GM23338 (cell line): ENCODE results near the gene RASL12. TPM values are rescaled to one million over a fixed set of nuclear protein-coding genes. Genes with fewer than 3 reads are reported as not detected.

Experiments
- ATAC-seq: fragments of 200-7000 bp; cut with Tn5 transposase; 3 replicates; pipeline ENCODE4 v1.9.1; 2020
- DNase-seq: peaks from one replicate; pipeline ENCODE4 v3.0.0-alpha.2; 2015; ENCODE audit warnings: low spot score
- H2AFZ ChIP-seq: fragments of 200-600 bp; sonication (generic); 2 replicates; pipeline ENCODE4 v1.8.0; 2016; ENCODE audit warnings: antibody characterized with exemption, mild to moderate bottlenecking, moderate library complexity
- H3F3A ChIP-seq: fragments of 200-600 bp; sonication (generic); replicated peaks from 2 replicates; pipeline ENCODE4 v1.8.0; 2017; ENCODE audit warnings: antibody characterized with exemption, mixed run types, low read depth
- H3K27ac ChIP-seq: fragments of 200-600 bp; sonication (generic); 2 replicates; pipeline ENCODE4 v1.6.1; 2016; ENCODE audit warnings: low read depth
- H3K27me3 ChIP-seq: fragments of 200-600 bp; sonication (generic); 2 replicates; pipeline ENCODE4 v1.8.0; 2016; ENCODE audit warnings: mild to moderate bottlenecking, mixed run types, moderate library complexity; ENCODE audit not compliant: insufficient read depth
- H3K36me3 ChIP-seq: fragments of 200-600 bp; sonication (generic); 2 replicates; pipeline ENCODE4 v1.8.0; 2016; ENCODE audit warnings: mild to moderate bottlenecking; ENCODE audit not compliant: insufficient read depth
- H3K4me1 ChIP-seq: fragments of 200-600 bp; sonication (generic); 2 replicates; pipeline ENCODE4 v1.8.0; 2016; ENCODE audit warnings: mild to moderate bottlenecking, moderate library complexity; ENCODE audit not compliant: insufficient read depth
- H3K4me2 ChIP-seq: fragments of 200-600 bp; sonication (generic); 2 replicates; pipeline ENCODE4 v1.7.1; 2017; ENCODE audit warnings: mixed run types
- H3K4me3 ChIP-seq: fragments of 200-600 bp; sonication (generic); 2 replicates; pipeline ENCODE4 v1.6.1; 2016; ENCODE audit warnings: mixed run types
- H3K79me2 ChIP-seq: fragments of 200-600 bp; sonication (generic); replicated peaks from 2 replicates; pipeline ENCODE4 v1.8.0; 2017; ENCODE audit warnings: mild to moderate bottlenecking; ENCODE audit not compliant: insufficient read depth
- H3K9me2 ChIP-seq: fragments of 200-600 bp; sonication (generic); 2 replicates; pipeline ENCODE4 v1.8.0; 2017; ENCODE audit not compliant: insufficient read depth
- H4K20me1 ChIP-seq: fragments of 200-600 bp; sonication (generic); replicated peaks from 2 replicates; pipeline ENCODE4 v1.8.0; 2017; ENCODE audit warnings: mild to moderate bottlenecking; ENCODE audit not compliant: insufficient read depth
- H3K27ac Mint-ChIP-seq: 2 replicates; pipeline ENCODE4 v1.8.0; 2020; ENCODE audit warnings: inconsistent platforms, mild to moderate bottlenecking, moderate library complexity, mixed read lengths
- H3K27me3 Mint-ChIP-seq: 3 replicates; pipeline ENCODE4 v1.8.0; 2022; ENCODE audit warnings: low read depth, mild to moderate bottlenecking, moderate library complexity, mixed read lengths, inconsistent platforms; ENCODE audit not compliant: insufficient read depth, poor library complexity
- H3K36me3 Mint-ChIP-seq: 3 replicates; pipeline ENCODE4 v1.8.0; 2021; ENCODE audit warnings: low read depth, mild to moderate bottlenecking, inconsistent platforms, moderate library complexity, mixed read lengths
- H3K4me1 Mint-ChIP-seq: 3 replicates; pipeline ENCODE4 v1.8.0; 2020; ENCODE audit warnings: mild to moderate bottlenecking, inconsistent platforms, mixed read lengths
- H3K4me3 Mint-ChIP-seq: 3 replicates; pipeline ENCODE4 v1.8.0; 2021; ENCODE audit warnings: moderate library complexity, mild to moderate bottlenecking, inconsistent platforms, mixed read lengths
- H3K9me3 Mint-ChIP-seq: 3 replicates; pipeline ENCODE4 v1.8.0; 2020; ENCODE audit warnings: moderate library complexity, mild to moderate bottlenecking, inconsistent platforms, mixed read lengths
- CREB1 ChIP-seq: fragments of 250-450 bp; sonication (Bioruptor Pico); IDR thresholded peaks from 2 replicates; pipeline ENCODE4 v1.5.0; 2020; ENCODE audit warnings: low read depth, mild to moderate bottlenecking, moderate library complexity
- EZH2 ChIP-seq: fragments of 200-600 bp; sonication (generic); IDR thresholded peaks from one replicate; pipeline ENCODE4 v1.8.0; 2017; ENCODE audit warnings: antibody characterized with exemption, mild to moderate bottlenecking, low read depth; ENCODE audit not compliant: unreplicated experiment
- EZH2phosphoT487 ChIP-seq: fragments of 200-600 bp; sonication (generic); IDR thresholded peaks from one replicate; pipeline ENCODE4 v1.8.1; 2018; ENCODE audit warnings: antibody characterized with exemption; ENCODE audit not compliant: unreplicated experiment
- JUNB ChIP-seq: IDR thresholded peaks from one replicate; pipeline ENCODE4 v1.6.1; 2016; ENCODE audit warnings: antibody characterized with exemption; ENCODE audit not compliant: unreplicated experiment
- NANOG ChIP-seq: IDR thresholded peaks from 2 replicates; pipeline ENCODE4 v1.6.1; 2016; ENCODE audit warnings: antibody characterized with exemption, borderline replicate concordance
- POLR2AphosphoS5 ChIP-seq: IDR thresholded peaks from 2 replicates; pipeline ENCODE4 v1.6.1; 2016; ENCODE audit warnings: antibody characterized with exemption, low read depth
- STAT1 ChIP-seq: IDR thresholded peaks from one replicate; pipeline ENCODE4 v1.6.1; 2016; ENCODE audit warnings: antibody characterized with exemption; ENCODE audit not compliant: unreplicated experiment
- ZNF114 ChIP-seq: fragments of 250-450 bp; sonication (Bioruptor Pico); IDR thresholded peaks from 2 replicates; pipeline ENCODE4 v1.5.0; 2020; ENCODE audit warnings: mild to moderate bottlenecking, moderate library complexity
- ZNF331 ChIP-seq: fragments of 250-450 bp; sonication (Bioruptor Pico); IDR thresholded peaks from 2 replicates; pipeline ENCODE4 v1.5.0; 2020; ENCODE audit warnings: low read depth, mild to moderate bottlenecking, moderate library complexity
- polyA plus RNA-seq: library from polyadenylated mRNA; unstranded; fragments of >200 nt; fragmentation: Nextera tagmentation; extraction: Ambion mirVana; gene quantifications from 2 replicates; pipeline ENCODE4 v1.2.1, GENCODE V29; 2016
- total RNA-seq: library from RNA; depleted of rRNA; stranded (reverse); fragments of >200 nt; shearing (Covaris generic); gene quantifications from 2 replicates; pipeline ENCODE4 v1.2.3, GENCODE V29; 2014
- TF ChIP-seq, protein P1 (sequence below), 2 experiments: fragments of 200-600 bp in 1 of 2; sonication (generic) in 1 of 2; conservative IDR thresholded peaks; 2 replicates each; pipeline versions ENCODE4 v1.5.1 to v1.6.1; 2016 to 2017; ENCODE audit warnings: antibody characterized with exemption in 2 of 2, low read depth in 2 of 2, mild to moderate bottlenecking in 2 of 2, moderate library complexity in 1 of 2
- TF ChIP-seq, protein P2 (sequence below): fragments of 250-450 bp; sonication (Bioruptor Pico); IDR thresholded peaks from 2 replicates; pipeline ENCODE4 v1.5.0; 2020; ENCODE audit warnings: mild to moderate bottlenecking, moderate library complexity
- TF ChIP-seq, protein P3 (sequence below): IDR thresholded peaks from one replicate; pipeline ENCODE4 v1.6.1; 2018; ENCODE audit warnings: antibody characterized with exemption; ENCODE audit not compliant: unreplicated experiment
- TF ChIP-seq, protein P4 (sequence below): IDR thresholded peaks from 2 replicates; pipeline ENCODE4 v1.6.1; 2016; ENCODE audit warnings: antibody characterized with exemption

The RASL12 gene
- total and polyA plus RNA-seq, 2 experiments from 2014 or later: 4.5 to 27.7 TPM

GRCh38 chr15:65077981-65078352, 10.2 kb upstream of the RASL12 start:
- Histone ChIP-seq H3K79me2 (no peaks in the 10 kb centered on the region), H3K9me2 (no peaks in the 10 kb centered on the region), H3K27me3 (0 out of 2 replicates have a peak, but pooled peaks cover 3% of the 10 kb centered on the region), H3K4me2 (peak overlapping the region; percentile 70), H3K4me1 (peaks cover 21% of the 10 kb centered on the region), H3K27ac (no peak overlapping the region), H4K20me1 (no peaks in the 10 kb centered on the region), H3K36me3 (no peaks in the 10 kb centered on the region), H3K4me3 (no peak overlapping the region), H3F3A (peaks cover 17% of the 10 kb centered on the region; the same call in 1 of the 2 replicates), H2AFZ (peak overlapping the region; percentile 99)
- Mint-ChIP-seq H3K36me3 (no peaks in the 10 kb centered on the region; the same call in 2 of the 3 replicates), H3K27ac (no peak overlapping the region), H3K27me3 (peaks cover 18% of the 10 kb centered on the region), H3K9me3 (peaks cover 3% of the 10 kb centered on the region), H3K4me3 (no peak overlapping the region; the same call in 2 of the 3 replicates), H3K4me1 (peaks cover 32% of the 10 kb centered on the region)
- DNase-seq (peak; percentile 94), ATAC-seq (peak; percentile 87)
- TF ChIP-seq EZH2phosphoT487 (no peak), JUNB (no peak), NANOG (no peak), STAT1 (no peak), POLR2AphosphoS5 (no peak), ZNF114 (CRISPR knock-in tag) (no peak), ZNF331 (CRISPR knock-in tag) (no peak), EZH2 (no peak), CREB1 (CRISPR knock-in tag) (0 out of 2 replicates have a peak, but pooled peaks have one; percentile 42)
- TF ChIP-seq, protein P1, sequence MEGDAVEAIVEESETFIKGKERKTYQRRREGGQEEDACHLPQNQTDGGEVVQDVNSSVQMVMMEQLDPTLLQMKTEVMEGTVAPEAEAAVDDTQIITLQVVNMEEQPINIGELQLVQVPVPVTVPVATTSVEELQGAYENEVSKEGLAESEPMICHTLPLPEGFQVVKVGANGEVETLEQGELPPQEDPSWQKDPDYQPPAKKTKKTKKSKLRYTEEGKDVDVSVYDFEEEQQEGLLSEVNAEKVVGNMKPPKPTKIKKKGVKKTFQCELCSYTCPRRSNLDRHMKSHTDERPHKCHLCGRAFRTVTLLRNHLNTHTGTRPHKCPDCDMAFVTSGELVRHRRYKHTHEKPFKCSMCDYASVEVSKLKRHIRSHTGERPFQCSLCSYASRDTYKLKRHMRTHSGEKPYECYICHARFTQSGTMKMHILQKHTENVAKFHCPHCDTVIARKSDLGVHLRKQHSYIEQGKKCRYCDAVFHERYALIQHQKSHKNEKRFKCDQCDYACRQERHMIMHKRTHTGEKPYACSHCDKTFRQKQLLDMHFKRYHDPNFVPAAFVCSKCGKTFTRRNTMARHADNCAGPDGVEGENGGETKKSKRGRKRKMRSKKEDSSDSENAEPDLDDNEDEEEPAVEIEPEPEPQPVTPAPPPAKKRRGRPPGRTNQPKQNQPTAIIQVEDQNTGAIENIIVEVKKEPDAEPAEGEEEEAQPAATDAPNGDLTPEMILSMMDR (conservative IDR thresholded peaks at IDR 0.05; ENCODE audit: low read depth in 2 of 2): peak; percentile 60 to 85
- TF ChIP-seq, protein P2, sequence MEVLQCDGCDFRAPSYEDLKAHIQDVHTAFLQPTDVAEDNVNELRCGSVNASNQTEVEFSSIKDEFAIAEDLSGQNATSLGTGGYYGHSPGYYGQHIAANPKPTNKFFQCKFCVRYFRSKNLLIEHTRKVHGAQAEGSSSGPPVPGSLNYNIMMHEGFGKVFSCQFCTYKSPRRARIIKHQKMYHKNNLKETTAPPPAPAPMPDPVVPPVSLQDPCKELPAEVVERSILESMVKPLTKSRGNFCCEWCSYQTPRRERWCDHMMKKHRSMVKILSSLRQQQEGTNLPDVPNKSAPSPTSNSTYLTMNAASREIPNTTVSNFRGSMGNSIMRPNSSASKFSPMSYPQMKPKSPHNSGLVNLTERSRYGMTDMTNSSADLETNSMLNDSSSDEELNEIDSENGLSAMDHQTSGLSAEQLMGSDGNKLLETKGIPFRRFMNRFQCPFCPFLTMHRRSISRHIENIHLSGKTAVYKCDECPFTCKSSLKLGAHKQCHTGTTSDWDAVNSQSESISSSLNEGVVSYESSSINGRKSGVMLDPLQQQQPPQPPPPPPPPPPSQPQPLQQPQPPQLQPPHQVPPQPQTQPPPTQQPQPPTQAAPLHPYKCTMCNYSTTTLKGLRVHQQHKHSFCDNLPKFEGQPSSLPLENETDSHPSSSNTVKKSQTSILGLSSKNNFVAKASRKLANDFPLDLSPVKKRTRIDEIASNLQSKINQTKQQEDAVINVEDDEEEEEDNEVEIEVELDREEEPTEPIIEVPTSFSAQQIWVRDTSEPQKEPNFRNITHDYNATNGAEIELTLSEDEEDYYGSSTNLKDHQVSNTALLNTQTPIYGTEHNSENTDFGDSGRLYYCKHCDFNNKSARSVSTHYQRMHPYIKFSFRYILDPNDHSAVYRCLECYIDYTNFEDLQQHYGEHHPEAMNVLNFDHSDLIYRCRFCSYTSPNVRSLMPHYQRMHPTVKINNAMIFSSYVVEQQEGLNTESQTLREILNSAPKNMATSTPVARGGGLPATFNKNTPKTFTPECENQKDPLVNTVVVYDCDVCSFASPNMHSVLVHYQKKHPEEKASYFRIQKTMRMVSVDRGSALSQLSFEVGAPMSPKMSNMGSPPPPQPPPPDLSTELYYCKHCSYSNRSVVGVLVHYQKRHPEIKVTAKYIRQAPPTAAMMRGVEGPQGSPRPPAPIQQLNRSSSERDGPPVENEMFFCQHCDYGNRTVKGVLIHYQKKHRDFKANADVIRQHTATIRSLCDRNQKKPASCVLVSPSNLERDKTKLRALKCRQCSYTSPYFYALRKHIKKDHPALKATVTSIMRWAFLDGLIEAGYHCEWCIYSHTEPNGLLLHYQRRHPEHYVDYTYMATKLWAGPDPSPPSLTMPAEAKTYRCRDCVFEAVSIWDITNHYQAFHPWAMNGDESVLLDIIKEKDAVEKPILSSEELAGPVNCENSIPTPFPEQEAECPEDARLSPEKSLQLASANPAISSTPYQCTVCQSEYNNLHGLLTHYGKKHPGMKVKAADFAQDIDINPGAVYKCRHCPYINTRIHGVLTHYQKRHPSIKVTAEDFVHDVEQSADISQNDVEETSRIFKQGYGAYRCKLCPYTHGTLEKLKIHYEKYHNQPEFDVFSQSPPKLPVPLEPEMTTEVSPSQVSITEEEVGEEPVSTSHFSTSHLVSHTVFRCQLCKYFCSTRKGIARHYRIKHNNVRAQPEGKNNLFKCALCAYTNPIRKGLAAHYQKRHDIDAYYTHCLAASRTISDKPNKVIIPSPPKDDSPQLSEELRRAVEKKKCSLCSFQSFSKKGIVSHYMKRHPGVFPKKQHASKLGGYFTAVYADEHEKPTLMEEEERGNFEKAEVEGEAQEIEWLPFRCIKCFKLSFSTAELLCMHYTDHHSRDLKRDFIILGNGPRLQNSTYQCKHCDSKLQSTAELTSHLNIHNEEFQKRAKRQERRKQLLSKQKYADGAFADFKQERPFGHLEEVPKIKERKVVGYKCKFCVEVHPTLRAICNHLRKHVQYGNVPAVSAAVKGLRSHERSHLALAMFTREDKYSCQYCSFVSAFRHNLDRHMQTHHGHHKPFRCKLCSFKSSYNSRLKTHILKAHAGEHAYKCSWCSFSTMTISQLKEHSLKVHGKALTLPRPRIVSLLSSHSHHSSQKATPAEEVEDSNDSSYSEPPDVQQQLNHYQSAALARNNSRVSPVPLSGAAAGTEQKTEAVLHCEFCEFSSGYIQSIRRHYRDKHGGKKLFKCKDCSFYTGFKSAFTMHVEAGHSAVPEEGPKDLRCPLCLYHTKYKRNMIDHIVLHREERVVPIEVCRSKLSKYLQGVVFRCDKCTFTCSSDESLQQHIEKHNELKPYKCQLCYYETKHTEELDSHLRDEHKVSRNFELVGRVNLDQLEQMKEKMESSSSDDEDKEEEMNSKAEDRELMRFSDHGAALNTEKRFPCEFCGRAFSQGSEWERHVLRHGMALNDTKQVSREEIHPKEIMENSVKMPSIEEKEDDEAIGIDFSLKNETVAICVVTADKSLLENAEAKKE (CRISPR knock-in tag): no peak
- TF ChIP-seq, protein P3, sequence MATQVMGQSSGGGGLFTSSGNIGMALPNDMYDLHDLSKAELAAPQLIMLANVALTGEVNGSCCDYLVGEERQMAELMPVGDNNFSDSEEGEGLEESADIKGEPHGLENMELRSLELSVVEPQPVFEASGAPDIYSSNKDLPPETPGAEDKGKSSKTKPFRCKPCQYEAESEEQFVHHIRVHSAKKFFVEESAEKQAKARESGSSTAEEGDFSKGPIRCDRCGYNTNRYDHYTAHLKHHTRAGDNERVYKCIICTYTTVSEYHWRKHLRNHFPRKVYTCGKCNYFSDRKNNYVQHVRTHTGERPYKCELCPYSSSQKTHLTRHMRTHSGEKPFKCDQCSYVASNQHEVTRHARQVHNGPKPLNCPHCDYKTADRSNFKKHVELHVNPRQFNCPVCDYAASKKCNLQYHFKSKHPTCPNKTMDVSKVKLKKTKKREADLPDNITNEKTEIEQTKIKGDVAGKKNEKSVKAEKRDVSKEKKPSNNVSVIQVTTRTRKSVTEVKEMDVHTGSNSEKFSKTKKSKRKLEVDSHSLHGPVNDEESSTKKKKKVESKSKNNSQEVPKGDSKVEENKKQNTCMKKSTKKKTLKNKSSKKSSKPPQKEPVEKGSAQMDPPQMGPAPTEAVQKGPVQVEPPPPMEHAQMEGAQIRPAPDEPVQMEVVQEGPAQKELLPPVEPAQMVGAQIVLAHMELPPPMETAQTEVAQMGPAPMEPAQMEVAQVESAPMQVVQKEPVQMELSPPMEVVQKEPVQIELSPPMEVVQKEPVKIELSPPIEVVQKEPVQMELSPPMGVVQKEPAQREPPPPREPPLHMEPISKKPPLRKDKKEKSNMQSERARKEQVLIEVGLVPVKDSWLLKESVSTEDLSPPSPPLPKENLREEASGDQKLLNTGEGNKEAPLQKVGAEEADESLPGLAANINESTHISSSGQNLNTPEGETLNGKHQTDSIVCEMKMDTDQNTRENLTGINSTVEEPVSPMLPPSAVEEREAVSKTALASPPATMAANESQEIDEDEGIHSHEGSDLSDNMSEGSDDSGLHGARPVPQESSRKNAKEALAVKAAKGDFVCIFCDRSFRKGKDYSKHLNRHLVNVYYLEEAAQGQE: no peak
- TF ChIP-seq, protein P4, sequence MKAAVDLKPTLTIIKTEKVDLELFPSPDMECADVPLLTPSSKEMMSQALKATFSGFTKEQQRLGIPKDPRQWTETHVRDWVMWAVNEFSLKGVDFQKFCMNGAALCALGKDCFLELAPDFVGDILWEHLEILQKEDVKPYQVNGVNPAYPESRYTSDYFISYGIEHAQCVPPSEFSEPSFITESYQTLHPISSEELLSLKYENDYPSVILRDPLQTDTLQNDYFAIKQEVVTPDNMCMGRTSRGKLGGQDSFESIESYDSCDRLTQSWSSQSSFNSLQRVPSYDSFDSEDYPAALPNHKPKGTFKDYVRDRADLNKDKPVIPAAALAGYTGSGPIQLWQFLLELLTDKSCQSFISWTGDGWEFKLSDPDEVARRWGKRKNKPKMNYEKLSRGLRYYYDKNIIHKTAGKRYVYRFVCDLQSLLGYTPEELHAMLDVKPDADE: no peak
